CD4-positive, alpha-beta T cell treated with Interleukin-21 for 1 hour (primary cell): ENCODE data around the gene DDAH2.

Source experiments
- DNase-seq: peaks from one replicate; pipeline ENCODE4 v3.0.0-alpha.2; 2020

The DDAH2 gene

GRCh38 chr6:31760790-31761189 lies 31.7 kb upstream of the DDAH2 start:
- no peak for DNase-seq

DNA sequence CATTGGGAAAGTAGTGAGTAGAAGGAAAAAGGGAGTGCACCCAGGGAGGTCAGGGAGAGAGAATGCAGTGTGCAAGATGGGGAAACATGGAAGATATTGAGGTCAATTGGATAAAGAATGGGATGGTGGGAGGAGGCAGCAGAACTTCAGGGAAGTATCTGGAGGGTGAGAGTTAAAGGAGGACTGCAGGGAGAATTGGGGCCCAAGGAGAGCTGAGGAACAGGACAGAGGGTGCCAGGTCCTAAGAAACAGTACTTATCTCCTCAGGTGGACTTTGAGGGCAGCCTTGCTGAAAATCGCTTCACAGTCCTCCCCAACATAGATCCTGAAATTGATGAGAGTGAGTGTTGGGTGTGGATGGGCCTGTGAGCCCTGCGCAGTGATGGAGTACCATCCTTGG lies 29.2 kb upstream of the DDAH2 start:
- DNase-seq: no peak

GRCh38 chr6:31752739-31753319 lies 23.7 kb upstream of the DDAH2 start:
- no peak for DNase-seq

DNA sequence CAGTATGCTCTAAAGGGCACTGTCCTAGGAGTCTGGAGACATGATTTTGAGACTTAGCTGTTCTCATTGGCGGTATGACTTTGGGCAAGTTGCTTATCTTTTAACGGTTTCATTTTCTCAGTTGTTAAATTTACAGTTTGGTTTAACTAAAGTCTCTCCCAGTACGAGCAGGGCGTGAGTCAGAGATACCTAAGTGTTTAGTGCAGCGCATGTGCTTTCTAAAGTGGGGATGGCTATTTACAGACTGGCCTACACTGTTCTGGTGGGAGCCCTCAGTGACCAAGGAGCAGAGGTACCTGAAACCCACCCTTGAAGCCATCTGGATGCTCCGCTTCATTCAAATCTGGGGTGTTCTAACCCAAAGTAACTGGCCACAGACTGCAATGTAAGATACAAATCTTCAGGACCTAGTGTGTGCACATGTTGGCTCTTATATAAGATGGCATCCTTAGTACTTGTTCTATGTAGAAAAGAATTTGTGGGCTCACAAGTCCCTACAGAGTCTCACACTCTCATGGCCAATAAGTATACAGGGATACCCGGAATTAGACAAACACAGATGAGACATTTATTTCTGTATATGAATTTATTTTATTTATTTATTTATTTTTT lies 21.4 kb upstream of the DDAH2 start:
- no peak for DNase-seq

DNA sequence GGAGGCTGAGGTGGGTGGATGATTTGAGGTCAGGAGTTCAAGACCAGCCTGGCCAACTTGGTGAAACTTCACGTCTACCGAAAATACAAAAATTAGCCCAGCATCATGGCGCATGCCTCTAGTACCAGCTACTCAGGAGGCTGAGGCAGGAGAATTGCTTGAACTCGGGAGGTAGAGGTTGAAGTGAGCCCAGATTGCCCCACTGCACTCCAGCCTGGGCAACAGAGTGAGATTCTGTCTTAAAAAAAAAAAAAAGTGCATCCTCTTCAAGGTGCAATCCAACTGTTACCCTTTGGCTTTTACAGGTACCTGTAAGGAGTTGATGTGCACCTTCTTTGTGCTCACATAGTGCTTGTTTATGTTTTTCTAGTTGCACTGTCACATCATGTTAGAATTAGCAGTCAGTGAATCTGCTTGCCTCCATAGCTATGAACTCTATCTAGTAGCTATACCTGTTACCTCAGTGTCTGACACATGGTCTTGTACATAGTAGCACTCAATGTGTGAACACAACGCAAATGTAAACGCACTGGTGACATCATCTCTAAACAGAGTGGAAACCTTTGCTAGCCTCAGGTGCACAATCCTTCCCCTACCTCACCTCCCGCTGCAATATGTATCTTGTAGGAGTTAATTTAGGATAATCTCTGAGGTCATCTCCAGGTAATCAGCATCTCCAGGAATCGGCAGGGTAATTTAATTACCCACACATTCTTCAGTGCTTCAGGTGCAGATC lies 20.4 kb upstream of the DDAH2 start:
- no peak for DNase-seq

DNA sequence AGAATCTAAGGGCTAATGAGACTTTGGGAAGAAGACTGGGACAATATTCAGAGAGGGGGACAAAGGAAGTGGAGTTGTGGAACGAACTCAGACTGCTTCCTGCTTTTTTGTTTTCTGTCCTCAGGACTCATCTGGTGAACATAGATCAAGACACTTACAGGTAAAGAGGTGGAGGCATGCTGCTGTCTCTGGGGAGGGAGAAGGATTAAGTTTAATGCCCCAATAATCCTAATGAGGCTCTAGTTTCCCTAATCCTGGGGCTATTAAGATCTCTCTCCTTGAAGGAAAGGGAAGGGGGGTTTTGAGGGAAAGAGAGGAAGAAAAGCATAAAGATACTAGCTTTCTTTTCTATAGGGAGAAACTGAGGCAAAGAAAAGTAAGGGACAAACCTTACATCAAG lies 15.3 kb upstream of the DDAH2 start:
- no peak for DNase-seq

DNA sequence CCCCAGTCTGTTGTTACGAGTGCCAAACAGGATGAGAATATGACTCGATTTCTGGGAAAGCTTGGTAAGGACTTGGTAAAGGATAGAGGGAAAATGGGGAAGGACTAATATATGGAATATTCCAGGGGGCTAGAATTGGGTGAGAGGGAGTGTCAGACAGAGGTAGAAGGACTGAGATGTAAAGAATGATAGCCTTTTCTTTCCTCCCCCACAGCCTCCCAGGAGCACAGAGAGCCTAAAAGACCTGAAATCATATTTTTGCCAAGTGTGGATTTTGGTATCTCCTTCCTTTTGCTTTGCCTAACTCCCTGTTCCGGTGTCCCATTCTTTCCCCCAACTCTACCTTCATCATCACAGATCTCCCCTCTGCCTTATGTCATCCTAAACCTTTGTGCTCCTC lies 13.8 kb upstream of the DDAH2 start:
- DNase-seq: no peak

GRCh38 chr6:31741815-31742214 lies 12.7 kb upstream of the DDAH2 start:
- DNase-seq: no peak

DNA sequence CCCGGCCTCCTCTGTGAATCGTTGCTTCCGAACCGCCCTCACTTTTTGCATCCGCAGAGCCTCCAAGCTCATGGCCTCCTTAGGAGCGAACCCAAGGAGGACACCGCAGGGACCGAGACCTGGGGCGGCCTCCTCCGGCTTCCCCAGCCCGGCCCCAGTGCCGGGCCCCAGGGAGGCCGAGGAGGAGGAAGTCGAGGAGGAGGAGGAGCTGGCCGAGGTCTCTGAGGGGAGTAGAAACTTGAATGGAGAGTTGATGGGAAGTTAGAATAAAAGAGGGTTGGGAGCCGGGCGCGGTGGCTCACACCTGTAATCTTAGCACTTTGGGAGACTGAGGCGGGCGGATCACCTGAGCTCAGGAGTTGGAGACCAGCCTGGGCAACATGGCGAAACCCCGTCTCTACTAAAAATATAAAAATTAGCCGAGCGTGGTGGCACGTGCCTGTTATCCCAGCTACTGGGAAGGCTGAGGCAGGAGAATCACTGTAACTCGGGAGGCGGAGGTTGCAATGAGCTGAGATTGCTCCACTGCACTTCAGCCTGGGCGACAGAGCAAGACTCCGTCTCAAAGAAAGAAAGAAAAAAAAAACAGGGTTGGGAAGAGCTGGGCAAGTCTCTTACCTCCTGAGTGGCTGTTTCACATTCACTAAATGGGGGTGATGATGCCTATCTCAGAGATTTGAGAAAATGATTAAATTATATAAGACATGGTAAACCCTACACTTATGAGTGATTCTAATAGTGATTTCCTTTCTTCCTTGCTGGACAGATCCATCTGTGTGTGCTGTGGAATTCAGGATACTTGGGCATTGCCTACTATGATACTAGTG lies 11.5 kb upstream of the DDAH2 start:
- DNase-seq: no peak

DNA sequence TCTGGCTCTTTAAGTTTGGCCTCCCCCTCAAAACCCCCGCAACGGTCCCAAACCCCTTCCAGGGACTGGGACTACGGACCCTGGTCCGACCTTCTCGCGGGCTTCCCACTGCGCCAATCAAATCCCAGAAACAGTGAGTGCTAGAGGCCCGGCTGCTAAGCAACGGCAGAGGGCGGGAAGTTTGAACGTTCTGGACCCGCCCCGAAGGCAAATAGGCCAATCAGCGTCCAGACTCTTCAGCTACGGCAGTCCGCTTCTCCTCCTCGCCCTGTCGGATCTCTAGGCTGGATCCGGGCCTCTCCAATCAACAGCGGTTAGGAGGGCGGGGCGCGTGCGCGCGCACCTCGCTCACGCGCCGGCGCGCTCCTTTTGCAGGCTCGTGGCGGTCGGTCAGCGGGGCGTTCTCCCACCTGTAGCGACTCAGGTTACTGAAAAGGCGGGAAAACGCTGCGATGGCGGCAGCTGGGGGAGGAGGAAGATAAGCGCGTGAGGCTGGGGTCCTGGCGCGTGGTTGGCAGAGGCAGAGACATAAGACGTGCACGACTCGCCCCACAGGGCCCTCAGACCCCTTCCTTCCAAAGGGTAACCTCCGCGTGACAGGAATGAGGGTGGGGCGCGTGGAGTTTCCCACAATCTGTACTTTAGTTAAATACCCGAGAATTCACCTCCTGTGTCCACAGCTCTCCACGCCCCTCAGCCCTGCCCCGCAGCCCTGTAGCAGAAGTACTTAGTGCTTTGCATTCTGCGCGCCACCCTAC lies 10.7 kb upstream of the DDAH2 start, which contains the start of gene MSH5:
Gene MSH5 (plus strand): TSS at position 367 of the 758 bp plus-strand sequence. CDS start 462 bp downstream, outside the sequence.
- peak; percentile 97 for DNase-seq

DNA sequence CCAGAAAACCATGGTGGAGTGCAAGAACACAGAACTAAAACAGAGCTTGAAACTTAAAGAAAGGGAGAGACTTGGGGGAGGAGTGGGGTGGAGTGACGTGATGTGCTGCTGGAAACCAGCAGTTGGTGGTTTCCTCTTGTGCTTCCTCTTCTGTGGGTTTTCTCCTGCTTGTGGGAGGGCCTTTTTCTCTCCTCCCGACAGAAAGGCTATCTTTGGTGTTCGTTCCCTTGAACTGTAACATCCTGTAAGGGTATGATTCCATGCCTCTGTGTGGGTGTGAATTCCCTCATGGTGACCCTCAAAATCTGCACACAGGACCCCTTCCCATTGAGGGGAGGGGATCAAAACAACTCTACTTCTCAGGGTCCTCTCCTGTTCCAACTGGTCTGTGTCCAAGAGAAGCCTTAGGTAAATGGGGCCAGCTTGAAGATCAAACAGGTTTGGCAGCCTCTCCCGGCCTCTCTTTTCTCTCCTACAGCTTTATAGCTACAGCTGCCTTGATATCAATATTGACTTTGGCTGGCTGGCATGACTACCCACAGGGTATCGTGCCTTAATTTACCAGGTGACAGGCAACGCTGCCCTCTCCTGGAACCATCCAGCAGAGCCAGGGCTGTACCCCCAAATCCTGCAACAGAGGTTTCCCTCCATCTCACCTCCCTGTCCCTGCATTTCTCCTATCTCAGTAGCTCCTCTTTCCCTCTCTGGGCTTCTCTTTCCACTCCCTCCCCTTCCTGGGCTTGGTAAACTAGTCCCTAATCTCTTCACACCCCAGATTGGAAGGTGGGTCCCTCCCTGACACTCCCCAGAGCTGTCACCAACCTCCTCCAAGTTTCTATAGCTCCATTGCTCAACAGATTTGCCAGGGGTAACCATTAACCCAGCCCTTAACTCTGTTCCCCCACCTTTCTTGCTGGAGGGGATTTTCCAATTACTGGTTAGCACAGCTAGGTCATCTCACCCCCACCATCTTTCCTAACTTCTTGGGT lies 9.2 kb upstream of the DDAH2 start:
- peak; percentile 84 for DNase-seq

- peak; percentile 42 for DNase-seq
These were observed 8.4 kb upstream of the DDAH2 start for GRCh38 chr6:31737315-31737990.

- DNase-seq: no peak
These were observed 7.7 kb upstream of the DDAH2 start for GRCh38 chr6:31736768-31737314.

DNA sequence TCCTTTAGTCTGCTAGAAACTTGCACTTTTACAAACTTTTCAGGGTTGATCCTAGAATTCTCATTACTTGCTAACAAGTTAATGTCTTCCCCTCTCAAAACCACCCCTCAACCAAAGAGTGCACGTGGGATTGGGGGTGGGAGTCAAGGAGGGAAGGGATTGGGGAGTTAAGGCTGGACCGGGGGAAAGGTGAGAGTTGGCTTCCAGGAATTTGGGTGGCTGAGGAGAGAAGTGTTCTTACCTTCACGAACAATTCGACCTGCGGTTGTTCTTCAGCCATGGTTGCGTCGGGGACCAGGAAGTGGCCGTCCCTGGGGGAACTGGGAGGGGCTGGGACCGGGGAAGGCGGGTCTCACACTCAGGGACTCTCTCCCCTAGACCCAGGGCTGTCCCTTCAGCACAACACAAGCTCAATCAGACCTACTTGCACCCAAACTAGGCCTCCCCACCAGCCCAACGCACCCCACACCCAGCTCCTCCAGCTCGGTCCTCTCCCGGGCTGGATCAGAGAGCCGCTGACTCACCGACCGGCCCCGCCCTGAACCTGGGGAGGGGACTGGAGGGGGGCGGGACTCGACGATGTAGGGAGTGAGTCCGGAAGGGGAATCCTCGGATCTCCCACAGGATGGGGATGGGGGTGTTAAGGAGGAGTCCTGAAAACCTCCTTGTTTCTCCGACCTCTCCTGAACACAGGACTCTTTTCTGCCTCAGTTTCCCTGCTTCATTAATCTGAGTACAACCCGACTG lies 7.1 kb upstream of the DDAH2 start, which contains the start of gene CLIC1:
Gene CLIC1 (minus strand): TSS at position 510 of the 747 bp plus-strand sequence. CDS start 230 bp downstream, at position 280.
- DNase-seq: peak; percentile 81

- DNase-seq: peak; percentile 82
These were observed 5.8 kb upstream of the DDAH2 start for GRCh38 chr6:31734821-31735406.

GRCh38 chr6:31734247-31734820 lies 5.2 kb upstream of the DDAH2 start:
- no peak for DNase-seq

DNA sequence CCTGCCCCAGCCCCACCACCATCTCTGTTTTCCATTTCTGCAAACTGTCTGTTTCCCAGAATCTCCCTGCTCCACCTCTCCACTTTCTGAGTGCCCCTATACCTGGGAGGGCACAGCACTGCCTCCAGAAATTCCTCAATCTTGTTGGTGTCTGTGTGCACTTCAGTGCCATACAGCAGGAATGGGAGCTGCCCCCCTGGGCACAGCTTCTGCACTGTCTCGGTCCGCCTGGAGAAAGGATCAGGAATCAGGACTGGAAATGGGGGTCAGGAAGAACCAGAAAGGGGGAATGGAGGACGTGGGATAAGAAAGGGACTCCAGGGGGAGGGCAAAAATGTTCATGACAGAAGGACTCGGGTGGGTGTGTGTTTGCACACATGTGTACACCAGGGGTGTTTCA lies 4.6 kb upstream of the DDAH2 start:
- DNase-seq: no peak

DNA sequence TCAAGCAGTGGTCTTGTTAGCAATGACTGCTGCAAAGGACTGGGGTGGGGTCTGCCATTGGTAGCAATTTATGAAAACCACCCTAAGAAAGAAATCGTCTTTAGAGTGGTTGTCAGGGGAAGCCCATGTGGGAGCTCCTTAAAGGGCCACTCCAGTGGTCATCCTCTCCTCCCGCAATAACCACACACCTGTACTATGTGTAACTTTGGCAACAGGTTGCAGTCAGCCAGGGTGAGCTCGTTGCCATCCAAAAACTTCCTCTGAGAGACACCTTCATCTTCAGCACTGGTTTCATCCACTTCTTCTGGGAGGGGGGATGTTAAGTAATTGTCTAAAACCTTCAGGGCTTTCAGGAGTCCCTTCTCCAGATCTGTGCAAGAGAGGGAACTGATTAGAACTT lies 2.9 kb upstream of the DDAH2 start:
- no peak for DNase-seq

DNA sequence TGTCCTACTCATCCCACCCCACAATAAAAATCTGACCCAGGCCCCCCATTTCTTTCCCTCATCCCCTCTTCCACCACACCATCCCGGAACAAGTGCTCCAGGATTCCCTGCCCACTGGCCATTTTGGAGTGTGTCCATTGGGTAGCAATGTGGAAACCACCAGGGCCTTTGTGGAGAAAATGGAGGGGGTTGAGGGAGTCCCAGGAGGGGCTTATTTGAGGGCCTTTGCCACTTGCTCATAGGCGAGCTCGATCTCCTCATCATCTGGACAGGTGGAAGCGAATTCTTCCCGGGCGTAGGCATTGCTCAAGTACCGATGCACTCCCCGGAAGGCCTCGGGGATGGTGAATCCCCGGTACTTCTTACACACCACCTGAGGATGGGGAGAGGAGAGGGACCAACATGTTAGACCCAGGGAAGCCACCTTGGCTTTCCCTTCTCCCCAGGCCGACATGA lies 1.6 kb upstream of the DDAH2 start:
- no peak for DNase-seq
